NCI-H345 (cell line): ENCODE data around the gene IQCK.

Experiments used
- DNase-seq: peaks from one replicate; lab custom pipeline; 2025; lab: John Stamatoyannopoulos, UW

The IQCK gene

GRCh38 chr16:19860166-19861041 is 142.3 kb downstream of the IQCK start:
- DNase-seq = no peak

- no peak for DNase-seq
Observed at GRCh38 chr16:19861133-19861532, 143.1 kb downstream of the IQCK start.

GRCh38 chr16:19861811-19862327 is 143.8 kb downstream of the IQCK start:
- no peak for DNase-seq

- no peak for DNase-seq
Observed at GRCh38 chr16:19863990-19864389, 145.9 kb downstream of the IQCK start.

GRCh38 chr16:19864566-19864965 is 146.5 kb downstream of the IQCK start:
- DNase-seq = no peak

- DNase-seq = no peak
Observed at GRCh38 chr16:19868421-19868820, 150.3 kb downstream of the IQCK start.

- DNase-seq = no peak
Observed at GRCh38 chr16:19871721-19872120, 153.7 kb downstream of the IQCK start.

GRCh38 chr16:19872179-19872863 is 154.2 kb downstream of the IQCK start:
- no peak for DNase-seq

GRCh38 chr16:19872935-19873334 is 154.9 kb downstream of the IQCK start:
- DNase-seq = no peak

- no peak for DNase-seq
Observed at GRCh38 chr16:19874026-19874425, 156.0 kb downstream of the IQCK start.

GRCh38 chr16:19874851-19875546 is 156.9 kb downstream of the IQCK start:
- DNase-seq = no peak

- no peak for DNase-seq
Observed at GRCh38 chr16:19875900-19876299, 157.8 kb downstream of the IQCK start.

GRCh38 chr16:19876501-19877059 is 158.5 kb downstream of the IQCK start:
- DNase-seq = no peak

- DNase-seq = no peak
Observed at GRCh38 chr16:19878757-19879156, 160.7 kb downstream of the IQCK start.

- DNase-seq = peak; percentile 31
Observed at GRCh38 chr16:19879241-19879792, 161.2 kb downstream of the IQCK start.

- DNase-seq = no peak
Observed at GRCh38 chr16:19881028-19881427, 163.0 kb downstream of the IQCK start.

GRCh38 chr16:19881783-19882182 is 163.7 kb downstream of the IQCK start:
- DNase-seq = no peak

GRCh38 chr16:19882186-19882585 is 164.1 kb downstream of the IQCK start:
- no peak for DNase-seq

GRCh38 chr16:19882646-19883045 is 164.6 kb downstream of the IQCK start:
- no peak for DNase-seq

- DNase-seq = no peak
Observed at GRCh38 chr16:19883296-19883965, 165.4 kb downstream of the IQCK start.

- DNase-seq = no peak
Observed at GRCh38 chr16:19883966-19884485, 166.0 kb downstream of the IQCK start.
